ENCODE measurements around the gene LAPTM5.

LAPTM5 gene

DNA sequence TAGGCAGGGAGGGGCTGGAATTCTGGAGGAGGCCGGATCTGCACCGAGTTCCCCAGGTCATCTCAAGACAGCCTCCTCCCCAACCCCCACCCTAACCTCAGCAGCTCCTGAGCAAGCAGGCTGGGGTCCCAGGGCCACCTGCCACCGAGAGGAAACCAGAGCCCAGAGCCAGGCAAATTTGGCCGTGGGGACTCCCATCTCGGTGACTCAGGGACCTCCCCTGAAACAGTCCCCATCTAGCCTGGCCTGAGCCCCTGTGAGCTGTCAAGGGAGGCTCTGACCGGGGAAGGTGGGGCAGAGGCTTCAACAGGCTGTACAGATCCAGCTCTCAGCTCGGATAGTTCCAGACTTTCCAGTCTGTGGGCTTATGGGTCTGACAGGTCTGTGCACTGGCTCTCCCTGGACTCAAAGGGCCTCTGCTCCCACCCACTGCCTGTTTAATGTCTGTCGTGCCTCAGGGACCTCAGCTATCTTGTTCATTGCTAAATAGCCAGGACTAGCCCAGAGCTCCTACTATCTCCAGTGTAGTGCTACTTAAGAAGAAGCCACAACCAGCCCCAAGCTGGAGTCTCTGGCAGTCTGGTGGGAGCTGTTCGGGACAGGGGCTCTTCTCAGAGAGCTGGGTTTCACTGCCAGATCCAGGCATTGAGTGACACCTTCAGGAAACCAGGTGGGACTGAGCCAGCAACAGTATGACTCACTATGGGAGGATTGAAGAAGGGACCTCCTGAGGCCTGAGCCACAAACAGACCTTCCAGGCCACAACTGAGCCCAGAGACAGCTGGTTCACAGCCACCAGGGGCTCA lies 59.8 kb downstream of the LAPTM5 start:
- TF ChIP-seq, protein P1, sequence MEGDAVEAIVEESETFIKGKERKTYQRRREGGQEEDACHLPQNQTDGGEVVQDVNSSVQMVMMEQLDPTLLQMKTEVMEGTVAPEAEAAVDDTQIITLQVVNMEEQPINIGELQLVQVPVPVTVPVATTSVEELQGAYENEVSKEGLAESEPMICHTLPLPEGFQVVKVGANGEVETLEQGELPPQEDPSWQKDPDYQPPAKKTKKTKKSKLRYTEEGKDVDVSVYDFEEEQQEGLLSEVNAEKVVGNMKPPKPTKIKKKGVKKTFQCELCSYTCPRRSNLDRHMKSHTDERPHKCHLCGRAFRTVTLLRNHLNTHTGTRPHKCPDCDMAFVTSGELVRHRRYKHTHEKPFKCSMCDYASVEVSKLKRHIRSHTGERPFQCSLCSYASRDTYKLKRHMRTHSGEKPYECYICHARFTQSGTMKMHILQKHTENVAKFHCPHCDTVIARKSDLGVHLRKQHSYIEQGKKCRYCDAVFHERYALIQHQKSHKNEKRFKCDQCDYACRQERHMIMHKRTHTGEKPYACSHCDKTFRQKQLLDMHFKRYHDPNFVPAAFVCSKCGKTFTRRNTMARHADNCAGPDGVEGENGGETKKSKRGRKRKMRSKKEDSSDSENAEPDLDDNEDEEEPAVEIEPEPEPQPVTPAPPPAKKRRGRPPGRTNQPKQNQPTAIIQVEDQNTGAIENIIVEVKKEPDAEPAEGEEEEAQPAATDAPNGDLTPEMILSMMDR (IDR thresholded peaks at IDR 0.05; ENCODE audit: extremely low read depth, missing control alignments): no peak
- peak; percentile 65 for DNase-seq (ENCODE audit: low spot score)

DNA sequence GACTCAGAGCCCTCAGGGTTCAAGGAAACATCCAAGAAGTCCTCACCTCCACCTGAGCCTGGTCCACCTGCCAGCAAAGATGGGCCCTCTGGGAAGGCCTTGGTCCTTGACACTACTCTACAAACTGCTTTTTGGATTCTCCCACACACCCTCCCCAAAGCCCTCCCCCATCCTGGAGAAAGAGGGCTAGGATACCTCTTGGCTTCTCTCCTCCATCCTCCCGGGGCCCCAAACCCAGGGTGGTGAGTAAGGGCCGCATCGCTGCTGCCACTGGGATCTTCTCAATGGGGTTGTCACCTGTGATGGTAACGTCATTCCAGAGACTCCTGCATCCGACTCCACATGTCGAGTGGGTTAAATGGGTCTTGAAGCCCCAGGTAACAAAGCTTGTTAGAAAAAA lies 60.7 kb downstream of the LAPTM5 start:
- TF ChIP-seq, protein P1 (IDR thresholded peaks at IDR 0.05; ENCODE audit: extremely low read depth, missing control alignments): no peak

GRCh38 chr1:30695439-30695841 lies 62.1 kb downstream of the LAPTM5 start:
- no peak for DNase-seq (ENCODE audit: low spot score)
- TF ChIP-seq, protein P1 (IDR thresholded peaks at IDR 0.05; ENCODE audit: extremely low read depth, missing control alignments): no peak

More for the DNA sequence above, 60.7 kb downstream of the LAPTM5 start:
- DNase-seq (ENCODE audit: low spot score): no peak

GRCh38 chr1:30694280-30695175 lies 63.0 kb downstream of the LAPTM5 start:
- TF ChIP-seq, protein P1 (IDR thresholded peaks at IDR 0.05; ENCODE audit: extremely low read depth, missing control alignments): no peak

GRCh38 chr1:30693822-30694221 lies 63.8 kb downstream of the LAPTM5 start:
- DNase-seq (ENCODE audit: low spot score): no peak
- TF ChIP-seq, protein P1 (IDR thresholded peaks at IDR 0.05; ENCODE audit: extremely low read depth, missing control alignments): no peak

More at GRCh38 chr1:30694280-30695175, 63.0 kb downstream of the LAPTM5 start:
- no peak for DNase-seq (ENCODE audit: low spot score)

DNA sequence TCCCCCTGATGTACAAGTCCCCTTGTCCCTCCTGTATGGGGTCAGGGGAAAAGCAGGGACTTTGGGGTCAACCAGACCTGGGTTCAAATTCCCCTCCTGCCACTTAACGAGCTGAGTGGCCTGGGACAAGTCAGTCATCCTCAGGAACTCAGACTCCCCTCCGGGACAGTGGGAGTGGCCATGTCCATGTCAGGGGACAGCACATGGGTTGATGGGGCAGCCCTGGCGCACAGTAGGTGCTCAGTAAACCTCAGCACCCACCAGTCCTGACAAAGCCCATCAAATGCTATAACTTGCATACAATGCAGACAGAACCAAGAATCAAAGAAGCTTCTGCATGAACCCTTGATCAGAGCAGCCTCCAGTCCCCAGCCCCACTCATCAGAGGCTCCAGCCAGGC lies 64.2 kb downstream of the LAPTM5 start:
- TF ChIP-seq, protein P1 (IDR thresholded peaks at IDR 0.05; ENCODE audit: extremely low read depth, missing control alignments): no peak
- DNase-seq (ENCODE audit: low spot score): no peak

DNA sequence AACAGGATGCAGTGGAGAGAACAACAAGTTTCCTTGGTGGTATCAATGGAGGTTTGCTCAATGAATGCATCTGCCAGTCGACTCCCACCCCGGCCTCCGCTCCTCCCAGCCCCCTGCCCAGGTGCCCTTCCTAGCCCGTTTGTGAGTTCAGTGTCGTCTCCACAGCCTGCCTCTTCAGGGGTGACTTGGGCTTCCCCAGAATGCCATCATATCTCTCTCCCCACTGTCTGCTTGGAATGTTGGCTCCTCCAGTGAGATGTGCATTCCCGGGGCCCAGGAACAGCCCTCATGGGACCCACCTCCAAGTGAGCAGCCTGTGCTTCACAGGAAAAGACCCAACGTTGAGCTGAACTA lies 64.6 kb downstream of the LAPTM5 start:
- no peak for DNase-seq (ENCODE audit: low spot score)
- TF ChIP-seq, protein P1 (IDR thresholded peaks at IDR 0.05; ENCODE audit: extremely low read depth, missing control alignments): no peak
